Stimulated activated CD8-positive, alpha-beta memory T cell treated with anti-CD3 and anti-CD28 coated beads, Interleukin-15, amount 100 ng/mL, for 48 hours (primary cell): ENCODE measurements around the gene STIM2.
"Not testable (repeated sequence)": the region's sequence is repeated elsewhere in the genome, so short reads cannot be mapped to it uniquely, and the experiment has no call there.

Experiments used
- DNase-seq, 2 donors: peaks; one replicate each; pipeline ENCODE4 v3.0.0-alpha.2; 2020; ENCODE audit warnings: low read depth in 2 of 2

STIM2 gene

GRCh38 chr4:27001398-27002164 is 140.9 kb downstream of the STIM2 start:
- DNase-seq, result no peak

- peak in 1 of 2 donors; percentile 22 for DNase-seq
Observed at GRCh38 chr4:27003642-27004113, 143.0 kb downstream of the STIM2 start.

- DNase-seq, result no peak
Observed at GRCh38 chr4:27005501-27005900, 144.9 kb downstream of the STIM2 start.

GRCh38 chr4:27005905-27006590 is 145.4 kb downstream of the STIM2 start:
- DNase-seq, result no peak

- DNase-seq, result no peak
Observed at GRCh38 chr4:27006646-27007045, 146.0 kb downstream of the STIM2 start.

GRCh38 chr4:27007507-27007906 is 146.9 kb downstream of the STIM2 start:
- DNase-seq, result no peak

- no peak for DNase-seq
Observed at GRCh38 chr4:27008679-27009078, 148.0 kb downstream of the STIM2 start.

- DNase-seq, result no peak
Observed at GRCh38 chr4:27009539-27009938, 148.9 kb downstream of the STIM2 start.

GRCh38 chr4:27010334-27010940 is 149.8 kb downstream of the STIM2 start:
- no peak for DNase-seq

GRCh38 chr4:27011401-27011800 is 150.8 kb downstream of the STIM2 start:
- no peak for DNase-seq

- DNase-seq, result no peak
Observed at GRCh38 chr4:27013012-27013411, 152.4 kb downstream of the STIM2 start.

- no peak for DNase-seq
Observed at GRCh38 chr4:27016551-27016950, 155.9 kb downstream of the STIM2 start.

- DNase-seq, result no peak
Observed at GRCh38 chr4:27017623-27018022, 157.0 kb downstream of the STIM2 start.

- no peak for DNase-seq
Observed at GRCh38 chr4:27018076-27018475, 157.4 kb downstream of the STIM2 start.

GRCh38 chr4:27018910-27019309 is 158.3 kb downstream of the STIM2 start:
- no peak for DNase-seq

- no peak for DNase-seq
Observed at GRCh38 chr4:27019766-27020165, 159.1 kb downstream of the STIM2 start.

- DNase-seq, result no peak
Observed at GRCh38 chr4:27020203-27020602, 159.6 kb downstream of the STIM2 start.

- no peak for DNase-seq
Observed at GRCh38 chr4:27020603-27021002, 160.0 kb downstream of the STIM2 start.

GRCh38 chr4:27022963-27023362 is 162.3 kb downstream of the STIM2 start:
- no peak for DNase-seq

GRCh38 chr4:27023366-27023765 is 162.7 kb downstream of the STIM2 start:
- DNase-seq, result no peak

GRCh38 chr4:27024805-27025204 is 164.2 kb downstream of the STIM2 start:
- no peak for DNase-seq

- DNase-seq, result no peak
Observed at GRCh38 chr4:27027428-27027827, 166.8 kb downstream of the STIM2 start.

GRCh38 chr4:27035127-27035526 is 174.5 kb downstream of the STIM2 start:
- DNase-seq, result not testable (repeated sequence)
